GM10248 (cell line): ENCODE data around the gene CENPC.

Experiments
- CTCF ChIA-PET: fragments of 300-600 bp; sonication (Branson Sonifier 250); formaldehyde crosslinking; extraction: SDS; loops from one replicate; lab custom pipeline; 2021; ENCODE audit warnings: antibody characterized with exemption; lab: Yijun Ruan, JAX
- POLR2A ChIA-PET: fragments of 350-650 bp; sonication (Branson Sonifier 250); formaldehyde crosslinking; extraction: SDS; loops from one replicate; lab custom pipeline; 2020; ENCODE audit warnings: antibody characterized with exemption; lab: Yijun Ruan, JAX
- DNase-seq: peaks from one replicate; pipeline ENCODE4 v3.0.0; 2012; ENCODE audit errors: extremely low spot score
- CTCF ChIP-seq: IDR thresholded peaks from 2 replicates; pipeline ENCODE4 v1.5.1; 2012; ENCODE audit warnings: mild to moderate bottlenecking, low read depth; ENCODE audit errors: extremely low read depth, missing control alignments, control extremely low read depth

CENPC gene

GRCh38 chr4:67545199-67546003, at the start of gene CENPC:
Gene CENPC, minus strand, starts transcription at chr4:67545503. Its CDS starts 148 bp downstream, at chr4:67545355.
- POLR2A ChIA-PET = interaction anchor here (1.1 to 2.2 kb wide), 2 partner anchors 10 to 11 kb away, joined by 3 to 4 read pairs; no protein-coding TSS in a partner anchor
- no peak for TF ChIP-seq CTCF
- CTCF ChIA-PET = interaction anchor here (1.2 to 1.8 kb wide), 6 partner anchors 12 to 831 kb away, joined by 3 to 5 read pairs (median 4); no protein-coding TSS in a partner anchor
- DNase-seq = peak; percentile 93

GRCh38 chr4:67593741-67594175, 48.5 kb upstream of the CENPC start:
- DNase-seq = no peak
- no peak for TF ChIP-seq CTCF
- POLR2A ChIA-PET = no interaction called here
- CTCF ChIA-PET = no interaction called here

- CTCF ChIA-PET = interaction anchor here (1.5 kb wide), 1 partner anchor 11 kb away, joined by 3 read pairs; no protein-coding TSS in a partner anchor
- no peak for TF ChIP-seq CTCF
Observed at GRCh38 chr4:67587156-67587555, 41.9 kb upstream of the CENPC start.

GRCh38 chr4:67584496-67584895, 39.2 kb upstream of the CENPC start:
- DNase-seq = no peak
- CTCF ChIA-PET = no interaction called here
- POLR2A ChIA-PET = no interaction called here
- no peak for TF ChIP-seq CTCF

More at GRCh38 chr4:67587156-67587555, 41.9 kb upstream of the CENPC start:
- DNase-seq = no peak
- POLR2A ChIA-PET = no interaction called here

- CTCF ChIA-PET = interaction anchor here (0.7 to 2.6 kb wide), 6 partner anchors 8 to 118 kb away, joined by 3 to 8 read pairs (median 4); partner anchors contain the start of gene CENPC
- POLR2A ChIA-PET = no interaction called here
- TF ChIP-seq CTCF = no peak
- DNase-seq = no peak
Observed at GRCh38 chr4:67581913-67582312, 36.6 kb upstream of the CENPC start.

GRCh38 chr4:67581208-67581857, 36.0 kb upstream of the CENPC start:
- ChIA-PET POLR2A (no interaction called here), CTCF (interaction anchor here (0.7 to 2.6 kb wide), 7 partner anchors 9 to 118 kb away, joined by 3 to 8 read pairs (median 4); partner anchors contain the start of gene CENPC)
- no peak for TF ChIP-seq CTCF
- peak; percentile 31 for DNase-seq
